HG03139 (cell line): ENCODE results near the gene DAB2IP.

ENCODE experiments used
- ATAC-seq: cut with Tn5 transposase; IDR thresholded peaks from one replicate; pipeline ENCODE4 v1.9.1; 2021; ENCODE audit not compliant: unreplicated experiment

DAB2IP gene

GRCh38 chr9:121683652-121684051 is 32.2 kb downstream of the DAB2IP start:
- ATAC-seq, result no peak

- no peak for ATAC-seq
Observed at GRCh38 chr9:121684381-121685145, 33.1 kb downstream of the DAB2IP start.

- no peak for ATAC-seq
Observed at GRCh38 chr9:121685146-121685794, 33.8 kb downstream of the DAB2IP start.

- ATAC-seq, result no peak
Observed at GRCh38 chr9:121685795-121686377, 34.5 kb downstream of the DAB2IP start.

GRCh38 chr9:121686930-121687541 is 35.6 kb downstream of the DAB2IP start:
- peak; percentile 65 for ATAC-seq

- ATAC-seq, result no peak
Observed at GRCh38 chr9:121688146-121688680, 36.8 kb downstream of the DAB2IP start.

- no peak for ATAC-seq
Observed at GRCh38 chr9:121688681-121689080, 37.2 kb downstream of the DAB2IP start.

- no peak for ATAC-seq
Observed at GRCh38 chr9:121689461-121690157, 38.2 kb downstream of the DAB2IP start.

GRCh38 chr9:121690316-121690715 is 38.9 kb downstream of the DAB2IP start:
- no peak for ATAC-seq

- ATAC-seq, result no peak
Observed at GRCh38 chr9:121690766-121691165, 39.3 kb downstream of the DAB2IP start.

- ATAC-seq, result no peak
Observed at GRCh38 chr9:121691890-121692289, 40.5 kb downstream of the DAB2IP start.

GRCh38 chr9:121692606-121693387 is 41.4 kb downstream of the DAB2IP start:
- ATAC-seq, result no peak

- ATAC-seq, result no peak
Observed at GRCh38 chr9:121693388-121693670, 41.9 kb downstream of the DAB2IP start.

- ATAC-seq, result no peak
Observed at GRCh38 chr9:121694001-121694400, 42.6 kb downstream of the DAB2IP start.

GRCh38 chr9:121694600-121694999 is 43.2 kb downstream of the DAB2IP start:
- no peak for ATAC-seq

- ATAC-seq, result no peak
Observed at GRCh38 chr9:121696930-121697329, 45.5 kb downstream of the DAB2IP start.

GRCh38 chr9:121698627-121699570 is 47.5 kb downstream of the DAB2IP start:
- ATAC-seq, result peak; percentile 61

- no peak for ATAC-seq
Observed at GRCh38 chr9:121699571-121700164, 48.2 kb downstream of the DAB2IP start.
